PC-9 (cell line): Measurements from ENCODE around the gene ADGRA3.

Experiments used
- EZH2 ChIP-seq: fragments of 200-600 bp; sonication (generic); IDR thresholded peaks from 2 replicates; pipeline ENCODE4 v1.8.0; 2017; ENCODE audit warnings: antibody characterized with exemption, low read depth
- TF ChIP-seq, protein P1 (sequence below): fragments of 200-600 bp; sonication (generic); conservative IDR thresholded peaks from 2 replicates; pipeline ENCODE4 v1.6.1; 2017; ENCODE audit warnings: mixed run types, antibody characterized with exemption, mild to moderate bottlenecking, moderate library complexity

DNA sequence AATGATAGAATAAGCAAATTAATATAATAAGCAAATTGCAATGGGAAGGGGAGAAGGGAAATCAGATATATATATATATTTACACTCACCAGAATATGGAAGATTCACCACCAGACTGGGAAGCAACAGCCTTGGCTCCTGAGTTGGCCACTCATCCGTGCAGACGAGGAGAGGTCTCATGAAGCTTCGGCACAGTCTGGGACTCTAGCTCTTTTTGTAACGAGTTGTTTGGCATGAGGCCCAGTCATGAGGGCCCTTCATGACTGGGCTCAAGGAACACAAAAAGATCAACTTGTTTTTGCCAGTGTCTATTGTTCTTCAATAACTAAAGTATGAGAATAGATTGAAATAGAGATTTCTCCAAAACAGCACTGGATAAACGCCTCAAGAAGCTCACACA is 176.4 kb downstream of the ADGRA3 start:
- TF ChIP-seq, protein P1, sequence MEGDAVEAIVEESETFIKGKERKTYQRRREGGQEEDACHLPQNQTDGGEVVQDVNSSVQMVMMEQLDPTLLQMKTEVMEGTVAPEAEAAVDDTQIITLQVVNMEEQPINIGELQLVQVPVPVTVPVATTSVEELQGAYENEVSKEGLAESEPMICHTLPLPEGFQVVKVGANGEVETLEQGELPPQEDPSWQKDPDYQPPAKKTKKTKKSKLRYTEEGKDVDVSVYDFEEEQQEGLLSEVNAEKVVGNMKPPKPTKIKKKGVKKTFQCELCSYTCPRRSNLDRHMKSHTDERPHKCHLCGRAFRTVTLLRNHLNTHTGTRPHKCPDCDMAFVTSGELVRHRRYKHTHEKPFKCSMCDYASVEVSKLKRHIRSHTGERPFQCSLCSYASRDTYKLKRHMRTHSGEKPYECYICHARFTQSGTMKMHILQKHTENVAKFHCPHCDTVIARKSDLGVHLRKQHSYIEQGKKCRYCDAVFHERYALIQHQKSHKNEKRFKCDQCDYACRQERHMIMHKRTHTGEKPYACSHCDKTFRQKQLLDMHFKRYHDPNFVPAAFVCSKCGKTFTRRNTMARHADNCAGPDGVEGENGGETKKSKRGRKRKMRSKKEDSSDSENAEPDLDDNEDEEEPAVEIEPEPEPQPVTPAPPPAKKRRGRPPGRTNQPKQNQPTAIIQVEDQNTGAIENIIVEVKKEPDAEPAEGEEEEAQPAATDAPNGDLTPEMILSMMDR: no peak
- TF ChIP-seq EZH2: no peak
